Measurements from ENCODE around the gene SFXN1. TPM values are rescaled to one million over a fixed set of nuclear protein-coding genes. Genes with fewer than 3 reads are reported as not detected.

SFXN1 gene
- total RNA-seq, 2 experiments from 2014 or later: 133 to 138 TPM

- CTCF ChIA-PET: no interaction called here
- DNase-seq (no peak), ATAC-seq (ENCODE audit: poor library complexity) (no peak)
- POLR2A ChIA-PET: interaction anchor here (1.0 kb wide), 1 partner anchor 104 kb away, joined by 3 read pairs; no protein-coding TSS in a partner anchor
- no peak overlapping the region for H3K4me3 Mint-ChIP-seq
- no peak overlapping the region for H3K27ac Mint-ChIP-seq
- TF ChIP-seq CTCF (IDR thresholded peaks at IDR 0.05): no peak
- H3K4me1 Mint-ChIP-seq (ENCODE audit: low read depth): peaks cover 17% of the 10 kb centered on the region
- Histone ChIP-seq H3K36me3 (ENCODE audit: insufficient read depth, low read length) (no peaks in the 10 kb centered on the region), H3K27ac (ENCODE audit: low read depth in 1 of 2, low read length in 2 of 2) (no peak overlapping the region), H3K4me3 (ENCODE audit: low read length) (no peak overlapping the region), H3K9me3 (ENCODE audit: control insufficient read depth in 1 of 2, insufficient read depth in 1 of 2, low read length in 2 of 2) (no peaks in the 10 kb centered on the region), H3K4me1 (ENCODE audit: insufficient read depth, low read length) (no peaks in the 10 kb centered on the region), H3K27me3 (ENCODE audit: control insufficient read depth in 1 of 2, insufficient read depth in 2 of 2, low read length in 2 of 2) (peaks cover 0 to 11% of the 10 kb centered on the region in 2 experiments)
- intact Hi-C loops (cut with DNase I, micrococcal nuclease): no loop called here
- H3K9me3 Mint-ChIP-seq: no peaks in the 10 kb centered on the region
- no peaks in the 10 kb centered on the region for H3K36me3 Mint-ChIP-seq (ENCODE audit: low read depth)
- peaks cover 26% of the 10 kb centered on the region for H3K27me3 Mint-ChIP-seq
These were observed 70.4 kb downstream of the SFXN1 start for GRCh38 chr5:175548626-175549311.

- Histone ChIP-seq H3K36me3 (ENCODE audit: insufficient read depth, low read length) (no peaks in the 10 kb centered on the region), H3K4me1 (ENCODE audit: insufficient read depth, low read length) (no peaks in the 10 kb centered on the region), H3K4me3 (ENCODE audit: low read length) (no peak overlapping the region), H3K27me3 (ENCODE audit: control insufficient read depth in 1 of 2, insufficient read depth in 2 of 2, low read length in 2 of 2) (peaks cover 0 to 11% of the 10 kb centered on the region in 2 experiments), H3K9me3 (ENCODE audit: control insufficient read depth in 1 of 2, insufficient read depth in 1 of 2, low read length in 2 of 2) (no peaks in the 10 kb centered on the region), H3K27ac (ENCODE audit: low read depth in 1 of 2, low read length in 2 of 2) (no peak overlapping the region)
- peaks cover 26% of the 10 kb centered on the region for H3K27me3 Mint-ChIP-seq
- POLR2A ChIA-PET: interaction anchor here (1.0 kb wide), 1 partner anchor 103 kb away, joined by 3 read pairs; no protein-coding TSS in a partner anchor
- no peaks in the 10 kb centered on the region for H3K36me3 Mint-ChIP-seq (ENCODE audit: low read depth)
- H3K4me3 Mint-ChIP-seq: no peak overlapping the region
- H3K9me3 Mint-ChIP-seq: no peaks in the 10 kb centered on the region
- H3K4me1 Mint-ChIP-seq (ENCODE audit: low read depth): peaks cover 17% of the 10 kb centered on the region
- DNase-seq (no peak), ATAC-seq (ENCODE audit: poor library complexity) (no peak)
- no peak overlapping the region for H3K27ac Mint-ChIP-seq
- CTCF ChIA-PET: interaction anchor here (1.9 kb wide), 1 partner anchor 16 kb away, joined by 4 read pairs; no protein-coding TSS in a partner anchor
- intact Hi-C loops (cut with DNase I, micrococcal nuclease): no loop called here
- no peak for TF ChIP-seq CTCF (IDR thresholded peaks at IDR 0.05)
These were observed 71.9 kb downstream of the SFXN1 start for GRCh38 chr5:175550055-175550805.

GRCh38 chr5:175551266-175551665 is 72.9 kb downstream of the SFXN1 start:
- no peaks in the 10 kb centered on the region for H3K36me3 ChIP-seq (ENCODE audit: insufficient read depth, low read length)
- intact Hi-C loops (cut with DNase I, micrococcal nuclease): no loop called here
- Mint-ChIP-seq H3K4me3 (no peak overlapping the region), H3K36me3 (ENCODE audit: low read depth) (no peaks in the 10 kb centered on the region), H3K4me1 (ENCODE audit: low read depth) (peaks cover 17% of the 10 kb centered on the region), H3K9me3 (no peaks in the 10 kb centered on the region), H3K27ac (no peak overlapping the region), H3K27me3 (peaks cover 21% of the 10 kb centered on the region)
- H3K9me3 ChIP-seq (ENCODE audit: control insufficient read depth in 1 of 2, insufficient read depth in 1 of 2, low read length in 2 of 2): no peaks in the 10 kb centered on the region
- no peak for TF ChIP-seq CTCF (IDR thresholded peaks at IDR 0.05)
- CTCF ChIA-PET: interaction anchor here (1.9 kb wide), 1 partner anchor 17 kb away, joined by 4 read pairs; no protein-coding TSS in a partner anchor
- H3K4me1 ChIP-seq (ENCODE audit: insufficient read depth, low read length): no peaks in the 10 kb centered on the region
- H3K4me3 ChIP-seq (ENCODE audit: low read length): no peak overlapping the region
- no peak for ATAC-seq (ENCODE audit: poor library complexity)
- H3K27me3 ChIP-seq (ENCODE audit: control insufficient read depth in 1 of 2, insufficient read depth in 2 of 2, low read length in 2 of 2): peaks cover 0 to 11% of the 10 kb centered on the region in 2 experiments
- POLR2A ChIA-PET: no interaction called here
- no peak overlapping the region for H3K27ac ChIP-seq (ENCODE audit: low read depth in 1 of 2, low read length in 2 of 2)
- DNase-seq: no peak

Measured in CD4-positive, alpha-beta T cell (primary cell).